DMS153 treated with DMSO at 0.1 percent for 48 hours (cell line): ENCODE data around the gene SPATA1.

Experiments used
- DNase-seq: peaks from one replicate; lab custom pipeline; 2025; ENCODE audit not compliant: unreplicated experiment; lab: John Stamatoyannopoulos, UW

Gene SPATA1, protein sequence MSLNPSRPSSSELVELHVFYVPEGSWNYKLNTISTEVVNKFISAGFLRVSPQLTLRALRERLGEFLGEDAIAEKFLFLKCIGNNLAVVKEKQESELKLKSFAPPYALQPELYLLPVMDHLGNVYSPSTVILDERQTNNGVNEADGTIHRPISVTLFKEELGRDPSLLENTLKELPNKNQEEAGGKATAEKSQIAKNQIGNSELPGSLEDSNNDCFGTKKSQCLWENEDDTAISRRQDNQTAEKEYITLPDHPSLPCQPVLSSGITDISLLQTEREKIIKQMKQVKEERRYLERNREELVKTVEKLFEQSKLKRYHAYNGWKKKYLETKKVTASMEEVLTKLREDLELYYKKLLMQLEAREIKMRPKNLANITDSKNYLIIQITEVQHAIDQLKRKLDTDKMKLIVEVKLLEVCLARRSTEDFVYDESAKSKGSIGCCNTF

DNA sequence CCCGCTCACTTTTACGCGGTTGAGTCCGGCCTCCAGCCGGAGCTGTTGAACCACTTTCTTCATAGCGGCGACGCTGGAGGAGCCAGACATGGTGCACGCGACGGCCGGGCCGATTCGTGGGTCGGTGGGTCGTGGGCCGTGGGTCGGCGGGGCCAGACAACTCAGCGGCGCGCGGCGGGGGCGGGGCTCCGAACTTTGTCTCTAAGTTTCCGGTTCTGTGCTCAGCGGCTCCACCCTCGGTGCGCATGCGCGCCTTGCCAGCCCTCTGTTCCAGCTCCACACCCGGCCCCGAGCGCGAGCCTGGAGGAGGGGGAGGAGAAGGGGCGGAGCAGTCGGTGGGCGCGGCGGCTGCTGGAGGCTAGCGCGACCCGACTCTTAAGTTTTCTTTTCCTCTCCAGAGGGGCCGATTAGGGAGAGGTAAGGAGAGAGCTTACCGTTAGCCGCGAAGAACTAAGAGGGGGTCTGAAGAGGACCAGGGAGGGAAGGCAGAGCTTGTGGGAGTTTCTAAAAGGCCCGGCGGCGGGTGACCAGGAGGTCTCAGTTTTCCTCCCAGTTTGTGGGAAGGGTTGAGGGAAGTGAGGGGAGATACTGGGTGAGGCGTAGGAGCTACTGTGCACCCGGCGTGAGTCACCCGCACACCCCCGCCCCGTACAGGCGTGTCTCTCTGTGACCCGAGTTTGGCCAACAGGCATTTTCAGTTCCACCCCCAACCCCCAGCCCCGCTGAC, at the start of gene SPATA1, which contains the start of gene GNG5:
SPATA1 (plus strand) TSS at position 385 of the 727 bp plus-strand sequence. CDS start 9,974 bp downstream, outside the sequence.
GNG5 (minus strand) TSS at position 580 of the 727 bp plus-strand sequence; CDS start at position 90, 490 bp downstream.
- peak; percentile 92 for DNase-seq

DNA sequence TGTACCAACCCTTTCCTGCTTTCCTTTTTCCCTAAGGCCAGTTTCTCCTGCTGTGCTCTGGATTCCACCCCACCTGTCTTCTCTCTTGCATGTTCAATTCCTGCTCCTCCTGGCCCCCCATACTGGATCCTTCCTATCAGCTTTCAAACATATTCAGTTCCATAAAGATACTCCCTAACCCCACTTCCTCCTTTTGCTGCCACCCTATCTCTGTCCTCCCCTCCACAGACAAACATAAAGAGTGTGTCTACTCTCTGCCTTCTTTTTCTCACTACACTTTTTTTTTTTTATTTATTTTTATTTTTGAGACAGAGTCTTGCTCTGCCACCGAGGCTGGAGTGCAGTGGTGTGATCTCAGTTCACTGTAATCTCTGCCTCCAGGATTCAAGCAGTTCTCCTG, 44.1 kb upstream of the SPATA1 start:
- DNase-seq = no peak

DNA sequence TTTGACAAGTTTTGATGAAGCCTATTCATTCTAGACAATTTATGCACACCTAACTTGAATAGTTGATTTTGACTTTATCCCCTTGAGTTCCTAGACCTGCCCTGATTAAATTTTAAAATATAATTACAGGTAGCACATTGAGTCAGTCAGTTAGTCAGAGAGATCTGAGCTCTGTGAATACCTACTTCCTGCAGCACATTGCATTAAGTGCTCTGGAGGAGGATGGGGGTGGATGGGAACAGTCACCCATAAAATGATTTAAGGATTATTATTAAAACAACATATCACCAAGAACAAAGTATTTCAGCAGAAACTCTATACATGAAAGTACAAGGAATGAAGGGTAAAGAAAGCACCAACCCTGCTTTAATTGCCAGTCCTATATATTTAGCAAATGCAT, 38.9 kb upstream of the SPATA1 start:
- DNase-seq = no peak

DNA sequence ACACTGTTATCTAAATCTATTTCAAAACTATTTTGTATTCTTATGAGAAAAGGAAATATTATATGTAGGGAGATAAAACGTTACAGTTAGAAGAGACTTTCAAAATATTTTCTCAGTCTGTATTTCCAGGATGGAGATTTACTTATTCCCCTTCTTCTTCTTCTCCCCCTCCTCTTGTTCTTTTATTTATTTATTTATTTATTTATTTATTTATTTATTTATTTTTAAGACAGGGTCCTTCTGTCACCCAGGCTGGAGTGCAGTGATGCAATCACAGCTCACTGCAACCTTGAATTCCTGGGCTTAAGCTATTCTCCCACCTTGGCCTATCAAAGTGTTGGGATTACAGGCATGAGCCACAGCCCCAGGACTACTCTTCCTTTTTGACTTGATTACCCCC, 30.0 kb upstream of the SPATA1 start:
- DNase-seq = no peak

DNA sequence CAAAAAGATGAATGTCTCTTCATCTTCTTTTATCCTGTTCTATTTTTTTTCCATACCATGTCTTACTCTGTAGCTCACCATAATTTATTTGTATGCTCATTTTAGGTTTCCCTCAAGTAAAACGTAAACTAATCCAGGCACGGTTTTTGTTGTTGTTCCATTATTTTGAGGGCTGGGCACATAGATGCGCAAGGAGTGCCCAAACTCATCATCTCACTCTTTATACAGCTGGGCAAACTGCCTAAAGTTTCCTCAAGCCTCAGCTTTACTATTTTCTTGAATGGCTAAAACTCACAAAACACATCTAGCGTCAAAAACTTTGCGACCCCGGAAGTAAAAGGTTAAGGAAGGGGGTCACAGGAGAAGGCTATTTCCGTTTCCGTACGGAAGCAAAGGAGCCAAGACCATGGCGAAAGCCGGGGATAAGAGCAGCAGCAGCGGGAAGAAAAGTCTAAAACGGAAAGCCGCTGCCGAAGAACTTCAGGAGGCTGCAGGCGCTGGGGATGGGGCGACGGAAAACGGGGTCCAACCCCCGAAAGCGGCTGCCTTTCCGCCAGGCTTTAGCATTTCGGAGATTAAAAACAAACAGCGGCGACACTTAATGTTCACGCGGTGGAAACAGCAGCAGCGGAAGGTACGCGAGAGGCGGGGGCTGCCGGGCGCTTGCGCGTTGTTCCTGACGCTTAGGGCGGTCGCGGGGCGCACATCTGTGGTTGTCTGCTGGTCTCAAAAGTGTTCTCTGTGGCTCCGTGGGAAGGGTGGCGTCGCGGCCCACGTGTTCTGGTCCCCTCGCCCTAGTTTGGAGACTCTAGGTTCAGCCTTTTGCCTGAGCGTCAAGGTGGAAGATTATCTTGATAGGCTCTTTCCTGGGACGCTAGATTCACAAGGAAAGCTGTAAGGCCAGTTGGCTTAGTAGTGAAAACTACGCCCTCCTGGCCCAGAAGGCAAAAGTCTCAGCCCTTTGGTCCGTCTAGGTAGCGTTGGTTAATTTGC, 27.0 kb upstream of the SPATA1 start, which contains the start of gene RPF1:
RPF1 (plus strand) TSS at position 391 of the 993 bp plus-strand sequence; CDS start at position 407, 16 bp downstream.
- peak; percentile 80 for DNase-seq

DNA sequence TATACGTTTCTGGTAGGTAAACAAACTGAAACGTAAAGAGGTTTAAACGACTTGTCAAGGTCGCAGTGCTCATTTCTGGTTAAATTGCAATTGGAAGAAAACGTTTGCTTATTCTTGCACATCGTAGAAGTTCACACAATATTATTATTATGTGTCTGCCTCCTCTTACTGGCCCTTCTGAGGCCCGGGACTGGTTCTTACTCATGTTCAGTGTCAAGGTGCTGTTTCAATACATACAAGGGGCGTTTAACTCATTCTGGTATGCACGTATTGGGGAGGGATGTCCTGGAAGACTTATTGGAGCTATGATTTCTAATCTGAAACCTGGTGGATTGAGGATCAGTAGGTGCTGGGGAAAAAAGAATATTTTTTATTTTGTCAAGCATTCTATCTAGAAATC, 26.2 kb upstream of the SPATA1 start:
- DNase-seq = no peak

DNA sequence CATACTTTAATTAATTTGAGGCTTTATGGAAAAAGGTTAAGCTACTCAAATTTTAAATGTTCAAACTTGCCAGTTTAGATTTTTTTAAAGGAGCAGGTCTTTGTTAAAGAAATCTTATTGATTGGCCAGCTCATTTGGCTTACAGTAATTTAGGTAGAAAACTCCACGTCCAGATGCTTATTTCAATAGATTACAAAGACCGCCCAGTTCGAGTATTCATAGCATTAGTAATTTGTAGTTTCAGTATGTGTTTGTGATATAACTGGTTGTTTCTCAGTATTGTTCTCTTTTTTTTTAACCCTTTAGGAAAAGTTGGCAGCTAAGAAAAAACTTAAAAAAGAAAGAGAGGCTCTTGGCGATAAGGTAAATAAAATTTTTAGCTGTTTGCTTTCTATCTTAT, 25.5 kb upstream of the SPATA1 start:
- no peak for DNase-seq

DNA sequence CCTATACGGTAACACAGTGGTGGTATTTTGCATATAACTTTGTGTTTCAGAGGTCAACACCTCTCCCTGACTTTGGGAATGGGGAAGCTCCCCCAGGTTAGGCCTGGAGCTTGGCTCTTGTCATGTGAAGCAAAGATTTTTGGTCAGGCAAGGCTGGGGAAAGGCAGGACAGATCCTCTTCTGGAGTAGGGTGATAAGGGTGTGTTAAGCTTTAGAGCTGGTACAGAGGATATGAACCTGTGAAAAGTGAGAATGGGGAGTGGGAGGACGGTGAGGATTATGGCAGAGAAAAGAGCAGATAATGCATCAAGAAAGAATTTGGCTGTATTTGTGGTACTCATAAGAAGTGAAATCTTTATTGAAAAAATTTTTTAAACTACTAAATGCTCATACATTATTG, 24.9 kb upstream of the SPATA1 start:
- no peak for DNase-seq

DNA sequence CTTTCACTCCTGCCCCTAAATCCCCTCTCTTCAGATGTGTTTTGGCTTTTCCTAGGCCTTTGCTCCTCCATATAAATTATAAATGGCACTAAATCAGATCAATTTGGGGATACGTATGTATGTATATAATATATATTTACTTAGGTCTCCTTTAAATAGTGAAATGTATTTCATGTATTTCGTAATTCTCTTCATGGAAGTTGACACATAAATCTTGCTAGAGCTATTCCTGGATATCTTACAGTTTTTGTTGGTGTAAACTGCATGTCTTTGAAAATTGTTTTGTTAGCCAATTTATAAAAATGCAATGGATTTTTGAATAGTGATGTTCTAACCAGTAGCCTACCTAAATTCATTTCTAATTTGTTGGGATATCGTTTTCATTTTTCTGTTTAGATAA, 18.1 kb upstream of the SPATA1 start:
- no peak for DNase-seq

DNA sequence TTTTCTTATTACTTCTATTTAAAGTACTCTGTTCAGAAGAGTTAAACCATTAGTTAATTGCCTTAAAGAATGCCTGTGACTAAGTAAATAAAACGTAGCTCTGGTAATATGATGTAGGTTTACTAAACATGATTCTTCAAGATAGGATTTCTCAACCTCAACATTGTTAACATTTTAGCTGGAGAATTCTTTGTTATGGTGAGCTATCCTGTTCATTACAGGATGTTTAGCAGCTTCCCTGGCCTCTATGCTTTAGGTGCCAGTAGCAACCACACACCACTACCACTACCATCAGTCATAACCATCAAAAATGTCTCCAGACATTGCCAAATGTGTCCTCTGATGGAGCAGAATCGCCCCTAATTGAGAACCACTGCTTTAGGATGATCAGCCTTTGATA, 16.4 kb upstream of the SPATA1 start:
- DNase-seq = no peak

DNA sequence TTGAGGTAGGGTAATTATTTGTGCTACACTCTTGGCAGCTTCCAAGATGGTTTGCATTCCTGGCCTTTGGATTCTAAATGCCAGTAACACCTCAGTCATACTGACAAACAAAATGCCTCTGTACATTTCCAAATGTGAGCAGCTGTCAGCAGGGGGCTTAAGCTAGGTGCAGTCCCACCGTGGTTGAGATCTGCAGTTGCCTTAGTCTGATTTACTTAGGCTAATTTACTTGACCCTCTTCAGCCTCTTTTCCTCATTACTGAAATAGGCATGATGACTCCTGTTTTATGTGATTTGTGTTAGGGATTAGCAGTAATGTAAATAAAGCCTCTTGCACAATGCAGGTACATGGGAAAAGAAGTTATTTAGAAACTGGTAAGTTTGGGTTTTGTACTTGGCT, 13.5 kb upstream of the SPATA1 start:
- DNase-seq = no peak

DNA sequence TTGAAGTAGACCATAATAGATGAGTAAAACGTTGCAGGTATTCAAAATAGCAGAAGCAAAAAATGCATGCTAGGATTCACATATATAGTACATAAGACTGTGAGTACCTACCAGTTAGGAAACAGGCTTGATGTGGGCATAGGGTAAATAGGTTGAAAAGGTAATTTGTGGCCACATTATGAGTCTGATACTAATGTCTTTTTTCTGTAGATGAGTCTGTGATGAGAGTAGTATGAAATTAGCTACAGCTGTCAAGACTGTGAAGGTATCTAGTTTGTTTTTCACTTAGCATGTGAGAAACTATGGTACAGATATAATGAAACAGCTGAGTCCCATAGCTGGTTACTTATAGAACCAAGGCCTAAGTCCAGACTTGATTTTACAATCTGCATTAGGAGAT, 12.4 kb upstream of the SPATA1 start:
- no peak for DNase-seq

DNA sequence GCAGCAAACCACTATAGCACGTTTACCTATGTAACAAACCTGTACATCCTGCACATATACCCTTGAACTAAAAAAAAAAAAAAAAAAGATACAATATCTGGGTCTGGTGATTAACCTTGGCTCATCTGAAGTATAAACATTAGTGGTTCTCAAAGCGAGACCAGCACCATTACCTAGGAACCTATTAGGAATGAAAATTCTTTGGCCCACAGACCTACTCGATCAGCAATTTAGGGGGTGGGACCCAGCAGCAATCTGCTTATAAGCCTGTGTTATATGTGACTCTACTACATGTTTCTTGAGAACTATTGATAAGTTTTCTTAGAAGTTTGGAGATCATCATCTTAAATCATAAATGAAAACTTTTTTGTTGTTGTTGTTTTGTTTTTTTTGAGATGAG, 9.7 kb upstream of the SPATA1 start:
- DNase-seq = no peak

DNA sequence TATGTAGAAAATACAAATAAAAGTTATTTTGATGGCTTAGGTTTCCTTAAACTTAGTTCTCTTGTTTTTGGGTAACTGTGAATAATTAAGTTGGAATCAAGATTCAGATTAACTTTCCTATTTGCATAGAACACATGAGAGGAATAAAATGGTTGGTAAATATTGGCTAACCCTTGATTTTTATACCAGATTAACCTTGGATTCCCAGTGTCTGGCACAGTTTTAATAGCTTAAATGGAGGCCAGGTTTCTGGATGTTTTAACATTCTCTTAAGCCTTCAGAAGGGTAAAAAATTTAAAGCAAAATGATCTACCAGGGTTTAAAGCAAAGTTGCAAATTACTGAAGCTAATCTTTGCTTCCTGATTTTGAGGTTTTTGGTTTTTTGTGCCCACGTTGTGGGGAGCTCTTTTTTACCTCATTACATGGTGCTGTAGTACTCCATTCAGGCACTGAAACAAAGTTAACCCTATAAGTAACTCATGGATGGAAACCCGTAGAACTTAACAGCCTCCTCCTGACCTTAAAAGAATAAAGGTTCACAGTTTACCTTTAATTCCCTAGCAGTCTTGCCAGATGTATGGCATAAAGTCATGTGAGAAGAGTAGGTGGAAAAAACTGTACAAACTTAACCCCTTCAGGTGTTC, 8.4 kb upstream of the SPATA1 start:
- no peak for DNase-seq

DNA sequence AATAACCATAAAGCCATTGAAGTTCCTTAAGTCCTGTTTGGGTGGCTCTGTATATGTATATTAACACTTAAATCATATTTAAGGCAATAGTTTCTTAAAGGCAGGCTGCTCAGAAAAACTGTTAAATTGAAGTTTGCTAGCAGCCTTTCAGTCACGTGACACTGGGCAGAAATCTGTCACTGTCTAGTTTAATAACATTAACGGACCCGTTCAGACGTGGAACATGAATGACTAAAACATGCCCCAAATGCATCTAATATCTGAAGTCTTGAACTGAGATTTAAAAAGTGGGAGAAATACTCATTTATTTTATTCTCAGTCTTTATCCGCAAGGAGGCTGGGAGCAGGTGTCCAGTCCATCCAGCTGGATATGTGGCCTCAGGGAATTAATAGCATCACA, 3.3 kb upstream of the SPATA1 start:
- DNase-seq = no peak

DNA sequence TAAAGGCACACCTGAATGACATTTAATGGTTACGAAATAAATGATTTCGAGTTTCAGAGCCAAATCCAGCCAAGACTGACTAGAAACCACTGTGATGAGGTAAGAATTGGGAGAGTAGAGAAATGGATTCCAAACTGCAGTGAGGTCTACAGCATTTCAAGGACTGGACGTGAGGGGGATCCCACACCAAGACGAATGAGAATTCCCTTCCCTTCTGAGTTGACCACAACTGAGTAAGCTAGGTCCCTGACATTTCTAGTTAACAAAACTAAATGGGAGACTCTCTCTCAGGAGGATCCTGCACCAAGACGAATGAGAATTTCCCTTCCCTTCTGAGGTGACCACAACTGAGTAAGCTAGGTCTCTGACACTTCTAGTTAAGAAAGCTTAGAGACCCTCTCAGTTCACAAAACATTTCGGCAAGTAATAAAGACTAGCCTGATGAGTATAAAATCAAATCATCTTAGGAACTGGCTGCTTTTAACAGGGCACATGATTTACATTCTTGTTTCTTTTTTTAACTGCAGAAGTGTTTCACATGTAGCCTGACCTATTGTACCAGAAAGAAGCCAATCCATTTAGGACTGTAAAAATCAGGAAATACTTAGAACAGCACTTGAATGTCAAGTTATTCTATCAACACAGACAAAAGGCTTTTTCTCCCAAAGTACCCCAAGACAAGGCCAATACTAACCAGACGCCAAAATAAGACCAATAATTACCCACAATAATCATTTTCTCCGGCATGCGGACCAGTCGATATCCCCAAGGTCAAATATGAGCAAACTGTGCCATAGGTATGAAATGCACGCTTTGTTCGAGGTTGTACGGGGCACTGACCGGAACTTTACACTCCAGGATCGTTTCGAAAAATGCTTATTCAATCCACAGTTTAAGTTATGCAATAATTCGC, 1.4 kb upstream of the SPATA1 start:
- DNase-seq = peak; percentile 53

DNA sequence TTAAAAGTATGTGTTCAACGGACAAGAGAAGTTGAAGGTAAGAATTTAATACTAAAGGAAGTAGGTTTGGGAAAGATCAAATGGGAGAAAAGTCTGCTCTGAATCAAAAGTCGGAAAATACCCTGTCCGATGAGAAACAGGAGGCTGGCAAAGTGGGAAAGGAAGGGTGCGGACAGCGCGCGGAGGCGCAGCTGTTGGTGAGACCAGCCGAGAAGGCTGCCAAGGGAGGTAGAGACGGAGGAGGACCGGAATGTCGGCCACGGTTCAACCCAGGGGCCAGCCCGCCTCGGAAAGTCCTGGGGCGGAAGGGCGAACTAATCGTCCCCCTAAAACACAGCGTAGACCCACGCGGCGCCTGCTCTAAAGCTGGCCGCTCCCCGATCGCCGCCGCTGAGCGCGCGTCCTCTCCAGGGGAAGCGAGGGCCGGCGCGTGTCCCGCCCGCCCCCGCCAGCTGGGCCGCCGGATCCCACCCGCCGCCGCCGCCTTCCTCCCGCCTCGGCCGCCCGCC, 639 bp upstream of the SPATA1 start:
- DNase-seq = peak; percentile 53

DNA sequence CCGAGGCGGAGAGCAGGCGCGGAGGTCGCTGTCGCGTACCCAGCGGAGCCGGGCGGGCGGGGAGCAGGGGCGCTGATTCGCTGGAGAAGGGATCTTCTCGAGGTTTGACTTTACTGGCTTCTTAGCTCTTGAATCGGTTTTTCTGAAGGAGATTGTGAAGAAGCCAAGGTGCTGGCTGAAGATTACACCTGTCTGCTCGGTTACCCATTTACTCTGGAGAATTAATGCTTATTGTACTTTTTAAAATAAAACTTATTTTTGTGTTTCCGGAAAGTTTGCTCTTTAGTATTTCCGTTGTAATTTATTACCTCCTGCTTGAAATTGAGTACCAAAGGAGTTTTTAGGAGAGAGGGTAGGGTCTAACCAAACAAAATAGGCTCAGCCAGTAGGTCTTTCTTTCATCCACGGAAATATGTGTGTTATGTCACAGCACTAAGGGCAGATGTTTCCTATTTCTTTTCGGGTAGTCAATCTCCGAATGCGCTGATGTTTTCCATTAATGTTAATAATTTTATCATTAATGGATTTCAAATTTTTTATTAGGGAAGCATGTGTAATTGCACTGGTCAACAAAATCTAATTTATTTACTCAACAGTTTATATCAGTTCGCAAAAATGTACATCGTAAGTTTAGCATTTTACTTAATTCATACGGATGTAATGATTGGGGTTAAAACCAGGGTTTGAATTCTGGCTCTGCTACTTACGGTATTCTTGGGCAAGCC, 705 bp downstream of the SPATA1 start:
- DNase-seq = no peak
